ENCODE measurements around the gene VSTM2B.

GRCh38 chr19:29568036-29569025 lies 42.5 kb downstream of the VSTM2B start:
- TF ChIP-seq, protein P1, sequence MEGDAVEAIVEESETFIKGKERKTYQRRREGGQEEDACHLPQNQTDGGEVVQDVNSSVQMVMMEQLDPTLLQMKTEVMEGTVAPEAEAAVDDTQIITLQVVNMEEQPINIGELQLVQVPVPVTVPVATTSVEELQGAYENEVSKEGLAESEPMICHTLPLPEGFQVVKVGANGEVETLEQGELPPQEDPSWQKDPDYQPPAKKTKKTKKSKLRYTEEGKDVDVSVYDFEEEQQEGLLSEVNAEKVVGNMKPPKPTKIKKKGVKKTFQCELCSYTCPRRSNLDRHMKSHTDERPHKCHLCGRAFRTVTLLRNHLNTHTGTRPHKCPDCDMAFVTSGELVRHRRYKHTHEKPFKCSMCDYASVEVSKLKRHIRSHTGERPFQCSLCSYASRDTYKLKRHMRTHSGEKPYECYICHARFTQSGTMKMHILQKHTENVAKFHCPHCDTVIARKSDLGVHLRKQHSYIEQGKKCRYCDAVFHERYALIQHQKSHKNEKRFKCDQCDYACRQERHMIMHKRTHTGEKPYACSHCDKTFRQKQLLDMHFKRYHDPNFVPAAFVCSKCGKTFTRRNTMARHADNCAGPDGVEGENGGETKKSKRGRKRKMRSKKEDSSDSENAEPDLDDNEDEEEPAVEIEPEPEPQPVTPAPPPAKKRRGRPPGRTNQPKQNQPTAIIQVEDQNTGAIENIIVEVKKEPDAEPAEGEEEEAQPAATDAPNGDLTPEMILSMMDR (IDR thresholded peaks at IDR 0.05): no peak
- TF ChIP-seq POLR2AphosphoS5 (IDR thresholded peaks at IDR 0.05): no peak
- TF ChIP-seq POLR2A (IDR thresholded peaks at IDR 0.05): no peak
- TF ChIP-seq EP300 (IDR thresholded peaks at IDR 0.05): no peak
